Ishikawa (cell line): ENCODE data around the gene MAST4.

Source experiments
- CEBPB ChIP-seq: IDR thresholded peaks from 2 replicates; pipeline ENCODE4 v1.6.1; 2012
- CREB1 ChIP-seq: IDR thresholded peaks from 2 replicates; pipeline ENCODE4 v1.6.1; 2012; ENCODE audit warnings: low read depth
- EGR1 ChIP-seq: IDR thresholded peaks from 2 replicates; pipeline ENCODE4 v1.6.1; 2012
- EP300 ChIP-seq: IDR thresholded peaks from 2 replicates; pipeline ENCODE4 v1.6.1; 2012; ENCODE audit warnings: borderline replicate concordance
- MAX ChIP-seq: IDR thresholded peaks from 2 replicates; pipeline ENCODE4 v1.6.1; 2012
- NFIC ChIP-seq: IDR thresholded peaks from 2 replicates; pipeline ENCODE4 v1.6.1; 2012
- RAD21 ChIP-seq: IDR thresholded peaks from 2 replicates; pipeline ENCODE4 v1.6.1; 2012; ENCODE audit warnings: low read depth
- REST ChIP-seq: IDR thresholded peaks from 2 replicates; pipeline ENCODE4 v1.6.1; 2012; ENCODE audit warnings: low read depth, mild to moderate bottlenecking
- TAF1 ChIP-seq: IDR thresholded peaks from 2 replicates; pipeline ENCODE4 v1.6.1; 2012; ENCODE audit warnings: low read depth, mild to moderate bottlenecking
- TCF12 ChIP-seq: IDR thresholded peaks from 2 replicates; pipeline ENCODE4 v1.6.1; 2012; ENCODE audit warnings: low read depth
- TEAD4 ChIP-seq: IDR thresholded peaks from 2 replicates; pipeline ENCODE4 v1.6.1; 2012
- USF1 ChIP-seq: IDR thresholded peaks from 2 replicates; pipeline ENCODE4 v1.6.1; 2012
- YY1 ChIP-seq: IDR thresholded peaks from 2 replicates; pipeline ENCODE4 v1.6.1; 2012; ENCODE audit warnings: low read depth

GRCh38 chr5:66793049-66793448 is 196.9 kb downstream of the MAST4 start:
- TF ChIP-seq EP300 = no peak
- TF ChIP-seq EGR1 = no peak
- TF ChIP-seq REST = no peak
- no peak for TF ChIP-seq RAD21
- no peak for TF ChIP-seq TCF12
- no peak for TF ChIP-seq CEBPB
- no peak for TF ChIP-seq USF1
- TF ChIP-seq MAX = no peak
- no peak for TF ChIP-seq YY1
- no peak for TF ChIP-seq TAF1
- no peak for TF ChIP-seq TEAD4
- TF ChIP-seq NFIC = no peak
- TF ChIP-seq CREB1 = no peak
